ENCODE measurements around the gene MYOM3. TPM values are rescaled to one million over a fixed set of nuclear protein-coding genes. Genes with fewer than 3 reads are reported as not detected.

Gene MYOM3
- total RNA-seq, 1 donor from 2014 or later: 0.69 TPM

DNA sequence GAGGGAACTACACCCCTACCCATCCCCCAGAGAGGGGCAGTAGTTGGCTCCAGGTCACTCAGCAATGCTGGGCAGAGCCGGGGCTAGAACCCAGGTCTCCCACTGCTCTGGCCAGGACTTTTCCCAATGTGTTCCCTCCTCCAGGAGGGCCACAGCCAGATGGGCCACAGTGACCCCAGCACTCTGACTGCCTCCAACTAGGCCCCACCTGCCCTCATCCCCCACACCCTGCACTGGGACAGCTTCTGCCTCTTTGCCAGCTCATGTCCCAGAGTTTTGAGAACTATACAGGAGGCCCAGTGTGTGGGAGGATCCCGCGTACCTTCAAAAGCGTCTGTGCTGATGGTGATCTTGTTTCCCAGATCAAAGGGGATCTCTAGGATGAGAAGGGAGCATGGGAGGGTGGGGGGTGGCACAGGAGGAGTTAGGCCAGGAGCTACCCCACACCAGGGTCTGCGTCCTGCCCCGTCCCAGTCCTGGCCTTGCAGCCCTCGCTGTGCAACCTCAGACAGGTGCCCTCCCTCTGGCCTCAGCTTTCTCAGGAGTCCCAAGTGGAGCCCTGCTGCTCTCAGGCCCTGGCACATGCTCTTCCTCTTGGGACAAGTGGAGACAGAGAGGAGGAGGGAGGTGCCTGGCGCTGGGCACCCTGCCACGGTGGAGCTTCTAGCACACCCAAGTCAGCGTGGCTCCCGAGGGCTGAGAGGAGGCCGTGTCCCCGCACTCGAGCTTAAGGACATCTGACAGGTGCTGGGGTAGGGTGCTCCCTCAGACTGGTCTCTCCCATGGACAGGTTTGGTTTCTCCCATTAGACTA, 22.0 kb downstream of the MYOM3 start:
- Histone ChIP-seq H3K36me3 (no peaks in the 10 kb centered on the region), H3K4me1 (no peaks in the 10 kb centered on the region), H3K9me3 (no peaks in the 10 kb centered on the region), H3K27me3 (no peaks in the 10 kb centered on the region), H3K4me3 (no peak overlapping the region), H3K27ac (no peak overlapping the region)
- intact Hi-C loops (cut with DNase I): no loop called here
- ATAC-seq (peak; percentile 81), DNase-seq (peak; percentile 87)
- TF ChIP-seq, protein P1, sequence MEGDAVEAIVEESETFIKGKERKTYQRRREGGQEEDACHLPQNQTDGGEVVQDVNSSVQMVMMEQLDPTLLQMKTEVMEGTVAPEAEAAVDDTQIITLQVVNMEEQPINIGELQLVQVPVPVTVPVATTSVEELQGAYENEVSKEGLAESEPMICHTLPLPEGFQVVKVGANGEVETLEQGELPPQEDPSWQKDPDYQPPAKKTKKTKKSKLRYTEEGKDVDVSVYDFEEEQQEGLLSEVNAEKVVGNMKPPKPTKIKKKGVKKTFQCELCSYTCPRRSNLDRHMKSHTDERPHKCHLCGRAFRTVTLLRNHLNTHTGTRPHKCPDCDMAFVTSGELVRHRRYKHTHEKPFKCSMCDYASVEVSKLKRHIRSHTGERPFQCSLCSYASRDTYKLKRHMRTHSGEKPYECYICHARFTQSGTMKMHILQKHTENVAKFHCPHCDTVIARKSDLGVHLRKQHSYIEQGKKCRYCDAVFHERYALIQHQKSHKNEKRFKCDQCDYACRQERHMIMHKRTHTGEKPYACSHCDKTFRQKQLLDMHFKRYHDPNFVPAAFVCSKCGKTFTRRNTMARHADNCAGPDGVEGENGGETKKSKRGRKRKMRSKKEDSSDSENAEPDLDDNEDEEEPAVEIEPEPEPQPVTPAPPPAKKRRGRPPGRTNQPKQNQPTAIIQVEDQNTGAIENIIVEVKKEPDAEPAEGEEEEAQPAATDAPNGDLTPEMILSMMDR (IDR thresholded peaks at IDR 0.05): no peak

DNA sequence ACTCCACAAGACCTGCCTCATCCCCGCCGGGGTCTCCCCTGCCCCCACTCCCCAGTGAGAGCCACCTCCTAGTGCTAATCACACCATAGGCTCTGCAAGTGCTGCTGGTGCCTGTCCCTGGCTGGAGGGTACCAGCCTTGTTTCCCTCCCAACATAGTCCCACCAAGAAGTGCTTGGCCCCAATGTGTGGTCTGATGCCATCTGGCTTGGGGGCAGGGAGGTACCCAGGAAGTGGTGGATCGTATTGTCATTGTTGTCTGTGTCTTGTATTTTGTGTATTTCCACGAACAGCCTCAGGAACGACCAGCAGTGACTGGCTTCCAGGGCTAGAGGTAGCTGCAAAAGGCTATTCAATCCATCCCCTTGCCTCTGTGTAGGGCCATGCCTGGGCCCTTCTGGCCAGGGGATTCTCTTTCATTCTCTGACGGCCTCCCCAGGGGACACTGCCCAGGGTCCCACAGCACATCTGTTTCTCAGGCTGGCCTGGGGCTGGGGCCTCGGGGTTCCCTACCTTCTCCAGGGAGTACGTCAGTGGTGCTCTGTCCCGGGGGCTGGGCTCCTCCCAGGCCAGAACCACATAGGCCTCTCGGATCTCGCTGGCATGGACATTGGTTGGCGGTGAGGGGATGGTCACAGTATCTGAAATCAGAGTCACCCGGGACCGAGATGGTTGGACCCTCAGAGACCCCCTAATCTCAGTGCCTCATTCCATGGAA, 22.8 kb downstream of the MYOM3 start:
- Histone ChIP-seq H3K4me3 (no peak overlapping the region), H3K4me1 (no peaks in the 10 kb centered on the region), H3K9me3 (no peaks in the 10 kb centered on the region), H3K27me3 (no peaks in the 10 kb centered on the region), H3K27ac (no peak overlapping the region), H3K36me3 (no peaks in the 10 kb centered on the region)
- TF ChIP-seq, protein P1 (IDR thresholded peaks at IDR 0.05): no peak
- ATAC-seq (no peak), DNase-seq (no peak)
- intact Hi-C loops (cut with DNase I): no loop called here

DNA sequence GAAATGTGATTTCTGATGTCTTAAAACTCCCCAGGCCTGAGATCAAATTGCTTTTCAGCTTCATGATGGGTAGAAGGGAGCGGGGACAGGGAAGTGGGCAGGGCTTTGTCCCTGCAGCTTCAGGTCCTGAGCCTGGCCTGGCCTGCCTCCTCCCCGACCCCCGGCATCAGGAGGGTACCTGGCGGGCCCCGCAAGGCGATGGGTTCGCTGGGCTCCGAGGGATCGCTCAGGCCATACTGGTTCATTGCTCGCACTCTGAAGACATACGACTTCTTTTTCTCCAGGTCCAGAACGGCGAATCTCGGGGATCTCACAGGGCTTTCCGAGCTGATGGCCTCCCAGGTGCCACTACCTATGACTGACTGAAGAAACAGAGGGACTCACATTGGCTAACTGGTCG, 25.5 kb downstream of the MYOM3 start:
- H3K36me3 ChIP-seq: no peaks in the 10 kb centered on the region
- no peak overlapping the region for H3K27ac ChIP-seq
- H3K27me3 ChIP-seq: no peaks in the 10 kb centered on the region
- TF ChIP-seq, protein P1 (IDR thresholded peaks at IDR 0.05): no peak
- no peak for ATAC-seq
- H3K4me3 ChIP-seq: no peak overlapping the region
- DNase-seq: no peak
- intact Hi-C loops (cut with DNase I): no loop called here
- H3K9me3 ChIP-seq: no peaks in the 10 kb centered on the region
- no peaks in the 10 kb centered on the region for H3K4me1 ChIP-seq

DNA sequence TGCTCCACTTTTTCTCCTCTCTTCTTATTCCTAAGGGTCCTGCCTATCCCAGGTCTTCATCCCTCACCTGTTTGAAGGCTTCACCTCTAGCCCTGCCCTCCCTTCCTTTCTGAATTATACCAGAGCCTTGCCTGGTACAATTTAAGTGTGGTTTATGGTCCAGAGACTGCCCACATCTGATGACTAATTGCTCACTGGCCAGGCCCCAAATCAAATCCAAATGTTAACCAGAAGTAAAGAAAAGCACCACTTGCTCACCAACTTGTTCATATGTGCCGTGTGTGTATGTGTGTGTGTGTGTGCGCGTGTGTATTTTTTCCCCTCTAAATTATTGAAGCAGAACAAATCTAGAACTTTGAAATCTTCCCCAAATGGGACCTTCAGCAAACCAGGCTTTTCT, 26.4 kb downstream of the MYOM3 start:
- Histone ChIP-seq H3K36me3 (no peaks in the 10 kb centered on the region), H3K4me3 (no peak overlapping the region), H3K27me3 (no peaks in the 10 kb centered on the region), H3K4me1 (no peaks in the 10 kb centered on the region), H3K27ac (no peak overlapping the region), H3K9me3 (no peaks in the 10 kb centered on the region)
- ATAC-seq (no peak), DNase-seq (no peak)
- TF ChIP-seq, protein P1 (IDR thresholded peaks at IDR 0.05): no peak
- intact Hi-C loops (cut with DNase I): no loop called here

DNA sequence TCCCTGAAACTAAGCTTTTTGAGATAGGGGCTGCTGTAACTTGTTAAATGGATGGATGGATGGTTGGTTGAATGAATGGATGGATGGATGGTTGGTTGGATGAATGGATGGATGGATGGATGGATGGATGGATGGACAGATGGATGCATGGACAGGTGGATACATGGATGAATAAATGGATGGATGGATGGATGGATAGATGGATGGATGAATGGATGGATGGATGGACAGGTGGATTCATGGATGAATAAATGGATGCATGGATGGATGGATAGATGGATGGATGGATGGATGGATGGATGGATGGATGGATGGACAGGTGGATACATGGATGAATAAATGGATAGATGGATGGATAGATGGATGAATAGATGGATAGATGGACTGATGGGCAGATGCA, 26.9 kb downstream of the MYOM3 start:
- intact Hi-C loops (cut with DNase I): no loop called here
- no peak overlapping the region for H3K4me3 ChIP-seq
- no peaks in the 10 kb centered on the region for H3K4me1 ChIP-seq
- H3K27ac ChIP-seq: no peak overlapping the region
- no peaks in the 10 kb centered on the region for H3K27me3 ChIP-seq
- H3K36me3 ChIP-seq: no peaks in the 10 kb centered on the region
- DNase-seq: no peak
- no peaks in the 10 kb centered on the region for H3K9me3 ChIP-seq
- ATAC-seq: no peak
- TF ChIP-seq, protein P1 (IDR thresholded peaks at IDR 0.05): no peak

Measured in upper lobe of right lung (tissue), 1 donor.